GM12872 (cell line): ENCODE data around the gene UBR4.

Experiments
- CTCF ChIP-seq: IDR thresholded peaks from 3 replicates; pipeline ENCODE4 v1.5.1; 2011; ENCODE audit warnings: low read depth, mild to moderate bottlenecking, low read length, moderate library complexity; ENCODE audit not compliant: insufficient read depth

The UBR4 gene

GRCh38 chr1:19078536-19078935, 131.5 kb downstream of the UBR4 start:
- no peak for TF ChIP-seq CTCF

GRCh38 chr1:19076841-19077616, 133.0 kb downstream of the UBR4 start:
- no peak for TF ChIP-seq CTCF

DNA sequence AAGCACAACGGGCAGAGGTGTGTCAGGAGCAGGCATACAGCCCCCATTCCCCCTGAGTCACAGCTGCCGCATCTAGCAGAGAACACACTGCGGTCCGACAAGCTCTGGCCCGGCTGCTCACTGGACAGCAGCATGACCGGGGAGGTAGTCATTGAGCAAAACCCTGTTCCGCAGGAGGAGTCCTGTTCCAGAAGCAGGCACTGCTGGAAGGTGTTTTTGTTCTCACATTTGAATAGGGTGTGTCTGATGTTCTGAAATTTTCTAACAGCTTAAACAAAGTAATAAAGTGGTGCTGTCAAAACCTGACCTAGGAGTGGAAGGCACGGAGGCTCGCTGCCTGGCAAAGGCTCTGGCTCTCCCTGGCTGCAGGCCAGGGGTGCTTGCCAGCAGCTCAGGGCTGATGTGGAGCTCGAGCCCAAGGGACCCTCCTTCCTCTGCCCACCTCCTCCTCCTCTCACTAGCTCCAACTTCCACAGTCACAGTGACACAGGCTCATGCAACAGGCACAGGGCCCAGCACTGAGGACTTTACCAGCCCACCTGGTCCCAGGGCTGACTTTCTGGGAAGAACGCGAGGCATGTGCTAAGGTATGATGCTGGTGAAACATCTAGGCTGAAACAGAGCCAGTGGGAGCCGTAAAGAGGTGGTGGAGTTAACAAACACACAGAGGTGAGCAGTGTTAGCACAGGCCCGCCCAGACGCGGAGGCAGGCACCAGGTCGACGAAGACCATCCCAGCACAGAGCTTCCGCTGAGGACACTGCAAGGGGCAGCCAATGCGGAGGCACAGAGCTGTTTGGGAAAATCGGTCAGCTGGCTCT, 135.0 kb downstream of the UBR4 start:
- TF ChIP-seq CTCF: no peak

DNA sequence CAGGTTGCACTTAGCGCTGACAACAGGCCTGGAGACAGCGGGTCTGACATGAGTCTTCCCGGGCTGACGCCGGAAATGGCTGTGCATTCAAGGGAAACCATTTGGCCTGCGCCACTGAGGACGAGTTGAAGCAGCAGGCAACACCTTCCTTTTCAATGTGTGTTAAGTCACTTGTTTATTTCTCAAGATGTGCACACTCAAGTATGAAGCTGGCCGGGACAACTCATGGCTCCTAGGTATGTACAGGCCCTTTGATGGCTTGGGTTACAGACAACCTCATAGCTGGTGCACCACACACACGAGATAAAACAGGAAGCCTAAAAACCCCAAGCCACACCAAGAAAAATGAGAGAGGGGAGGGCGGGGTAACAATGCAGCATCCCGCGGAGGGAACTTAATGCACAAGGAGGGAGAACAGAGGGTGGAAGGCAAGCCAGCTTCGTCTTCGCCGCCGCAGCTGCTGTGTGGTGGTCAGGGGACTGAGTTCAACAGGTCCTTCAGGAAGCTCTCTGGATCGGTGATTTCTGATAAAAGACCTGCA, 135.6 kb downstream of the UBR4 start:
- TF ChIP-seq CTCF: no peak

- no peak for TF ChIP-seq CTCF
These were observed 136.5 kb downstream of the UBR4 start for GRCh38 chr1:19073311-19074186.

DNA sequence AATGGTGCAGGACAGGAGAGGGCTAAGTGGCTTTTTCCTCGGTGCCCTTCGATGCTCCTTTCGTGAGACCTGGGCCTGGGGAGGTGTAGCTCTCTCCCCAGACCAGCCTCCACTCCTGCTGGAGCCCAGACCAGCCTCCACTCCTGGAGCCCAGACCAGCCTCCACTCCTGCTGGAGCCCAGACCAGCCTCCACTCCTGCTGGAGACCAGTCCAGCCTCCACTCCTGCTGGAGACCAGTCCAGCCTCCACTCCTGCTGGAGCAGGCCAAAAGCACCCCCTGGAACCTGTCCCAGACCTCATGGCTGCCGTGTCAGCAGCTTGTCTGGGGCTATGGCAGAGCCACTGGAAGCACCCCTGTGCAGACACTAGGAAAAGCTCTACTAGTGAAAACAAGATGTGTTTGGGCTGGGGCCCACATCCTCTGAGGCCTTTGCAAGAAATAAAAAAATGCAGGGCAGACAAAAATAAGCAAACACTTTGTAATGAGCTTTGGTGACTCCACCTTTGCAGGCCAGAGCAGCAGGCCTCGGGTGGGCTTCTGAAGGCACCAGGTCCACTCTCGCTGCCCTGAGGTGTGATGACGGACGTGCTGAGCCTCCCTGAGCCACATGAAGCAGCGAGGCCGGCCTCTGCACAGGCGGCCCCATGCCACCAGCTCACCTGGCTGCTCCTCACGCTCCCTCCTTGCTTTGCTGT, 137.6 kb downstream of the UBR4 start:
- no peak for TF ChIP-seq CTCF
